ENCODE results near the gene OTX2.

DNA sequence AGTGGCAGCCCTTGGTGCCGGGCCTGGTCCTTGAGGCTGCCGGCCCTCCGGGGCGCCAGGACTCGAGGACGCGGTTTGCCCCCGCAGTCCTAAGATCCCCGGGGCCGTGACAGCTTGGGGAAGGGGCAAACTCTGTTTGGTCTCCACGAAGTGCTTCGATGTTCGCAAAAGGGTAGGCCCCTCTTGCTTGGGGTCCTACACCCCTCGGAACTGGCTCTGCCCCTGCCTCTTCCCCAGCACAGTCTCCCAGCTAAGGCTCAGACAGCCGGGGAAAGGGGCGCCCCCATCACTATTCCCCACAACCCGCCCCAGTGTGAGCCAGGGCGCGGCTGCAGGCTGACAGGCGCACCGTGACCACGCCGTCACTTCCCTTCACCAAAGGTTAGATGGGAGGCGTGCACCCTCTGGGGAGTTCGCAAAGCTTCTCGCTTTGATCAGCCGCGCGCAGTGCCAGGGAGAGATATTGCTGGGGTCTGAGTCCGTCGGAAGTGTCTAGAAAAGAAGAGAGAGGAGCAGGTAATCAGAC lies 7.2 kb upstream of the OTX2 start:
- no peak for TF ChIP-seq POLR2AphosphoS5 (IDR thresholded peaks at IDR 0.05)
- TF ChIP-seq CTCF (IDR thresholded peaks at IDR 0.05): no peak
- TF ChIP-seq POLR2A (IDR thresholded peaks at IDR 0.05): no peak
- TF ChIP-seq EP300 (IDR thresholded peaks at IDR 0.05; ENCODE audit: low read depth): no peak

Data from transverse colon (tissue), 4 donors.